ENCODE results near the gene TOP3A. TPM values are rescaled to one million over a fixed set of nuclear protein-coding genes. Genes with fewer than 3 reads are reported as not detected.

The TOP3A gene
- total RNA-seq, 4 donors from 2014 or later: 12.0 to 79.0 (median 32.1) TPM

DNA sequence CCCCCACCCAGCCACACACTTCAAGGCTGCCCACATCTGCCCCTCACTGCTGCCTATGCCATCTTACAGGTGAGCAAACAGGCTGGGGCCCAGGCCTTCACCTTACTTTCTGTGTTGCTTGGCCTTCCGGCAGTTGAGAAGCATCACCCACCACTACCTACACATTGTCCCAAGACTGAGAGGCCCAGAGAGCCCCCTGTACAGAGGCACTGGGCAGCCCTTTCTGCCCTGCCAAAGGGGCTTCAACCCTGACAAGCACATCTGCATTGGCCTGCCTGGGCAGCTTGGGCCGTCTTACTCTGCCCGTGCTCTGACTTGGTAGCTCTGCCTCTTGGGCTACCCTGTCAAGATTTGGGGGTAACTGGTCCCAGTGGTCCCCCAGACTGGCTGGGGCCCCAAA lies 53.1 kb downstream of the TOP3A start:
- peak overlapping the region; percentile 91 to 99 (median 96) for H3K27ac ChIP-seq
- no peak for DNase-seq
- H3K4me3 ChIP-seq: peak overlapping the region in 3 of 4 donors; percentile 66 to 88 (median 80)
- H3K27me3 ChIP-seq: no peaks in the 10 kb centered on the region
- TF ChIP-seq EP300 (IDR thresholded peaks at IDR 0.05; ENCODE audit: low read depth): no peak
- TF ChIP-seq POLR2AphosphoS5 (IDR thresholded peaks at IDR 0.05): no peak
- TF ChIP-seq, protein P1, sequence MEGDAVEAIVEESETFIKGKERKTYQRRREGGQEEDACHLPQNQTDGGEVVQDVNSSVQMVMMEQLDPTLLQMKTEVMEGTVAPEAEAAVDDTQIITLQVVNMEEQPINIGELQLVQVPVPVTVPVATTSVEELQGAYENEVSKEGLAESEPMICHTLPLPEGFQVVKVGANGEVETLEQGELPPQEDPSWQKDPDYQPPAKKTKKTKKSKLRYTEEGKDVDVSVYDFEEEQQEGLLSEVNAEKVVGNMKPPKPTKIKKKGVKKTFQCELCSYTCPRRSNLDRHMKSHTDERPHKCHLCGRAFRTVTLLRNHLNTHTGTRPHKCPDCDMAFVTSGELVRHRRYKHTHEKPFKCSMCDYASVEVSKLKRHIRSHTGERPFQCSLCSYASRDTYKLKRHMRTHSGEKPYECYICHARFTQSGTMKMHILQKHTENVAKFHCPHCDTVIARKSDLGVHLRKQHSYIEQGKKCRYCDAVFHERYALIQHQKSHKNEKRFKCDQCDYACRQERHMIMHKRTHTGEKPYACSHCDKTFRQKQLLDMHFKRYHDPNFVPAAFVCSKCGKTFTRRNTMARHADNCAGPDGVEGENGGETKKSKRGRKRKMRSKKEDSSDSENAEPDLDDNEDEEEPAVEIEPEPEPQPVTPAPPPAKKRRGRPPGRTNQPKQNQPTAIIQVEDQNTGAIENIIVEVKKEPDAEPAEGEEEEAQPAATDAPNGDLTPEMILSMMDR (IDR thresholded peaks at IDR 0.05): no peak
- TF ChIP-seq POLR2A (IDR thresholded peaks at IDR 0.05): no peak
- no peaks in the 10 kb centered on the region for H3K9me3 ChIP-seq
- 87% methylated on average over 3 of the region's 3 CpGs; no CpG with 5 or more reads in 1 of the 2 donors for WGBS, 2 donors (ENCODE audit: low coverage in 1 of 2)
- peaks cover 22 to 47% (median 43%) of the 10 kb centered on the region in 4 donors for H3K4me1 ChIP-seq
- intact Hi-C loops (cut with DNase I; ENCODE audit: low total_unique reads): no loop called here
- H3K36me3 ChIP-seq: peaks cover 0 to 19% (median 9%) of the 10 kb centered on the region in 4 donors
- in situ Hi-C loops (cut with MboI; ENCODE audit: low pct_ligation_motif_present in 1 of 4, low pct_unique_long_range_greater_than_20kb in 1 of 4, low sequenced_read_pairs in 3 of 4): no loop called here

DNA sequence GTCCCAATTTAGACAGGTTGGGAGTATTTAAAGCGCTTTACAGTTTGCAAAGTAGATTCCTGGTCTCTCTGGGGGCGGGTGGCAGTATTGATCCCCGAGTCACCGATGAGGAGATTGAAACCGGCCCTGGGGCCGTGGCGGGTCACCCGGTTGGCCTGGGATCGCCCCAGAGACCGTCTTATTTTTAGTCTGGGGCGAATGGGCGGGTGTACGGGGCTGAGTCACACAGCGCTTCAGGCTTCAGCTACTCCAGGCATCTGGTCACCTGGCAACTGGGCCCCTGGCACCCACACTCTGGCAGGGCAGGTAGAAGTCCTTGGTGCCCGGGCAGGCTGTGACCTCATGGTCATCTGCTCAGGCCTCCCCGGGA lies 53.7 kb downstream of the TOP3A start:
- WGBS, 2 donors (ENCODE audit: low coverage in 1 of 2): 0% methylated on average over 14 of the region's 16 CpGs; no CpG with 5 or more reads in 1 of the 2 donors
- Histone ChIP-seq H3K27ac (peak overlapping the region; percentile 91 to 99 (median 96)), H3K36me3 (peaks cover 0 to 19% (median 9%) of the 10 kb centered on the region in 4 donors), H3K4me3 (peak overlapping the region; percentile 66 to 91 (median 84)), H3K4me1 (peaks cover 26 to 50% (median 45%) of the 10 kb centered on the region in 4 donors), H3K9me3 (no peaks in the 10 kb centered on the region), H3K27me3 (no peaks in the 10 kb centered on the region)
- in situ Hi-C loops (cut with MboI; ENCODE audit: low pct_ligation_motif_present in 1 of 4, low pct_unique_long_range_greater_than_20kb in 1 of 4, low sequenced_read_pairs in 3 of 4): no loop called here
- TF ChIP-seq EP300 (IDR thresholded peaks at IDR 0.05; ENCODE audit: low read depth) (no peak), POLR2AphosphoS5 (IDR thresholded peaks at IDR 0.05) (no peak), POLR2A (IDR thresholded peaks at IDR 0.05) (no peak)
- TF ChIP-seq, protein P1 (IDR thresholded peaks at IDR 0.05): no peak
- intact Hi-C loops (cut with DNase I; ENCODE audit: low total_unique reads): no loop called here
- peak; percentile 66 for DNase-seq

DNA sequence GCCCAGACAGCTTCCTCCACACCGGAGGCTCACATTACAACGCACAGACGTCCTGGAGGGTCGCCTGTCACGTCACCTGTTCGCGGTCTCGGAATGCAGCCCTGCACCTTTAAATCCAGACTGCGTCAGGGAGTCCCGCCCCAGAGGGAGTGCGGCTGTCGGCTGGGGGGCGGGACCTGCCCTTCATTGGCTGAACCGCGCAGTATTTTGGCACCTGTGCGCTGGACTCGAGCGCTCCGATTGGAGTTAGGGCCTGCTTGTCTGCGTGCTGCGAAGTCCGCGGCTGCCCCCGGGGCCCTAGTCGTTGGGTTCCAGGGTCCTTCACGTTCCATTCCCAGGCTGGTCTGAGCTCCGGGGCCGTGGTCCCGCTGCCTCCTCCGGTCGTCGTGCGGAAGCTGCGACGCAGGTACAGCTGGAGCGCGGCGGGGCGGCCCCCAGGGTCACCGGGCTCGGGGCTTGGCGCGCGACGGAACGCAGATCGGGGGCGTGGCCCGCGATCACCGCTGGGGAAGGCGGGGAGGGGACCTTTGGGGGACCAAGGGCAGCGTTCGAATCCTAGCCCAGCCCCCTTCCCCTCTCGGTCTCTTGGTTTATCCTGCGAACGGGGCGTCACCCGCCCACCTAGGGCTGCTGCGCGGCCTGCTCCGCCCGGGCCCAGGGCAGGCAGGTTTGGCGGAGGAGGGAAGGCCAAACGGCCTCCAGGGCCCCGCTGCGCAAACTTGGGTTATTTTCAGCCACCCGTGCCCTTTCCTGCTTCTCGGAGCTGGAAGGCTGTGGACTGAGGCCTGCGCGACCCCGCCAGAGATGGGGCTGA lies 54.3 kb downstream of the TOP3A start, which contains the start of gene MIEF2:
Gene MIEF2, plus strand, starts transcription at position 331 of the 814 bp plus-strand sequence. CDS start 2,059 bp downstream, outside the sequence.
- intact Hi-C loops (cut with DNase I; ENCODE audit: low total_unique reads): no loop called here
- in situ Hi-C loops (cut with MboI; ENCODE audit: low pct_ligation_motif_present in 1 of 4, low pct_unique_long_range_greater_than_20kb in 1 of 4, low sequenced_read_pairs in 3 of 4): no loop called here
- peaks cover 26 to 50% (median 45%) of the 10 kb centered on the region in 4 donors for H3K4me1 ChIP-seq
- H3K27ac ChIP-seq: peak within 1 kb of the TSS; percentile 91 to 99 (median 96)
- peaks cover 0 to 19% (median 9%) of the 10 kb centered on the region in 4 donors for H3K36me3 ChIP-seq
- peak within 1 kb of the TSS; percentile 66 to 91 (median 84) for H3K4me3 ChIP-seq
- TF ChIP-seq POLR2A (IDR thresholded peaks at IDR 0.05) (peak; percentile 68), EP300 (IDR thresholded peaks at IDR 0.05; ENCODE audit: low read depth) (no peak), POLR2AphosphoS5 (IDR thresholded peaks at IDR 0.05) (peak; percentile 57 to 76 (median 70))
- TF ChIP-seq, protein P1 (IDR thresholded peaks at IDR 0.05): peak in 1 of 5 experiments; percentile 9
- 1% methylated on average over 63 of the region's 72 CpGs; no CpG with 5 or more reads in 1 of the 2 donors for WGBS, 2 donors (ENCODE audit: low coverage in 1 of 2)
- H3K27me3 ChIP-seq: no peaks in the 10 kb centered on the region
- H3K9me3 ChIP-seq: no peaks in the 10 kb centered on the region
- DNase-seq: peak; percentile 97

DNA sequence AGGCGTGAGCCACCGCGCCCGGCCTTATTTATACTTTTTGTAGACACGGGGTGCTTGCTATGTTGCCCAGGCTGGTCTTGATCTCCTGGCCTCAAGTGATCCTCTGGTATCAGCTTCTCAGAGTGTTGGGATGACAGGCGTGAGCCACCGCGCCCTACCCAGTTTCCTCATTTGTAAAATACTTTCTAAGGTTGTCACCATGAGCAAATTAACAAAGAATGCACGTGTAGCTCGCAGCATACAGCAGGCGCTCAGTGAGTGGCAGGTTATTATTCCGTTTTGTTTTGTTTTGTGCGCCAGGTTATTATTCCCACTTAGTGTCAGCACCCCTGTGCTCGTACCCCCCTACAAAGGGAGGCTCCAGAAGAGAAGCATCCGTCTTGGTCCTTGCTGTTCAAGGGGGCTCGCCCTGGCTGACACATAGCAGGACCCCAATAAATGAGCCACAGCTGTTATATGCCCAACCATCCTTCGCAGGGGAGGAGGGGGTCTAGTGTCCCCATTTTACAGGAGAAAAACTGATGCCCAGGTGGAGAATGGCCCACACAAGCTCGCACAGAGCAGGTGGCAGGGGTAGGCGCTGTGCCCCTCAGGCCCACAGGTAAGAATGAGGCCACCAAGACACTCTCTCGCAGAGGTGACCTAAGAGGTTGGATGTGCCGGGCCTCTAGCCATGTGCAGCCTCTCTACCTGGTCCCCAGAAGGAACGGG lies 55.0 kb downstream of the TOP3A start:
- peak overlapping the region; percentile 91 to 99 (median 96) for H3K27ac ChIP-seq
- intact Hi-C loops (cut with DNase I; ENCODE audit: low total_unique reads): no loop called here
- DNase-seq: no peak
- 53 to 85% methylated on average over 4 to 22 of the region's 22 CpGs for WGBS, 2 donors (ENCODE audit: low coverage in 1 of 2)
- peak overlapping the region in 3 of 4 donors; percentile 66 to 88 (median 80) for H3K4me3 ChIP-seq
- no peaks in the 10 kb centered on the region for H3K9me3 ChIP-seq
- peaks cover 0 to 17% (median 9%) of the 10 kb centered on the region in 4 donors for H3K36me3 ChIP-seq
- in situ Hi-C loops (cut with MboI; ENCODE audit: low pct_ligation_motif_present in 1 of 4, low pct_unique_long_range_greater_than_20kb in 1 of 4, low sequenced_read_pairs in 3 of 4): no loop called here
- no peaks in the 10 kb centered on the region for H3K27me3 ChIP-seq
- H3K4me1 ChIP-seq: peaks cover 26 to 50% (median 45%) of the 10 kb centered on the region in 4 donors
- TF ChIP-seq POLR2AphosphoS5 (IDR thresholded peaks at IDR 0.05) (no peak), EP300 (IDR thresholded peaks at IDR 0.05; ENCODE audit: low read depth) (no peak), POLR2A (IDR thresholded peaks at IDR 0.05) (no peak)
- TF ChIP-seq, protein P1 (IDR thresholded peaks at IDR 0.05): no peak

Measured in transverse colon (tissue), 4 donors.